Lung microvascular endothelial cell (primary cell): ENCODE results near the gene CAB39L. TPM values are rescaled to one million over a fixed set of nuclear protein-coding genes. Genes with fewer than 3 reads are reported as not detected.

ENCODE experiments used
- DNase-seq, 2 donors: peaks; one replicate each; pipeline versions ENCODE4 v3.0.0 to v3.0.0-alpha.2; 2010; ENCODE audit warnings: low read depth in 2 of 2
- total RNA-seq: library from RNA; depleted of rRNA; stranded (reverse); fragments of >200 nt; gene quantifications from 2 replicates; pipeline ENCODE4 v1.2.1, GENCODE V29; 2014

CAB39L gene
- total RNA-seq, 1 donor from 2014 or later: 6.2 TPM

DNA sequence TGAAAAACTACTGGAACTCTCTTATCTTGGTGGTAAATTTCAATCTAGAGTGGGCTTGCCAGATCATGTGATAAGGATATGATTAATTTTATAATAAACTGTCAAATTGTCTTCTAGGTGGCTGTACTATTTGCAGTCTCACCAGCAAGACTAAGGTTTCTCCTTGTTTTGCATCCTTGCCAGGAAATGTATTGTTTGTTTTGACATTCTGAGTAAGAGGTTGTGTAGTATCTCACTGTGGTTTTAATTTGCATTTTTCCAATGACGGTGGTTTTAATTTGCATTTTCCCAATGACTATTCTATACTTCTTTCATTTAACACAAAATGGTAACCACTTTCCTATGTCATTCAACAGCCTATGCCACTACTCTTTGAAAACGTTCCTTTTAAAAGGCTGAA is 2.0 kb downstream of the CAB39L start:
- peak in 1 of 2 donors; percentile 76 for DNase-seq

DNA sequence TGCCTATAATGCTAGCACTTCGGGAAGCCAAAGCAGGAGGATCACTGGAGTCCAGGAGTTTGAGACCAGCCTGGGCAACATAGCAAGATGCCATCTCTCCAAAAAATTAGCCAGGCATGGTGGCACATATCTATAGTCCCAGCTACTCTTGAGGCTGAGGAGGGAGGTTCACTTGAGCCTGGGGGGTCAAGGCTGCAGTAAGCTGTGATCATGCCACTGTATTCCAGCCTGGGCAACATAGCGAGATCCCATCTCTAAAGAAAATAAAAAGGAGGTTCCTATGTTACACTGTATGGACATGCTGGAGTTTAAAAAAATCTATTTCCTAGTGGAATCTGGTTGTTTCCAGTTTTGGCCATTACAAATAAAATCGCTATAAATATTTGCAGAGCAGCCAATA is 2.6 kb downstream of the CAB39L start:
- no peak for DNase-seq

DNA sequence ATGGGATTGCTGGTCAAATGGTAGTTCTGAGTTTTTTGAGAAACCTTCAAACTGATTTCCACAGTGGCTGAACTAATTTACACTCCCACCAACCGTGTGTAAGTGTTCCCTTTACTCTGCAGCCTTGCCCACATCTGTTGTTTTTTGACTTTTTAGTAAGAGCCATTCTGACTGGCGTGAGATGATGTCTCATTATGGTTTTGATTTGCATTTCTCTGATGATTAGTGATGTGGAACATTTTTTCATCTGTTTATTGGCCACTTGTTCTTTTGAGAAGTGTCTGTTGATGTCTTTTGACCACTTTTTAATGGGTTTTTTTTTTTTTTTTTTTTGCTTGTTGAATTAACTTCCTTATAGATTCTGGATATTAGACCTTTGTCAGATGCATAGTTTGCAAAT is 4.3 kb downstream of the CAB39L start:
- no peak for DNase-seq

DNA sequence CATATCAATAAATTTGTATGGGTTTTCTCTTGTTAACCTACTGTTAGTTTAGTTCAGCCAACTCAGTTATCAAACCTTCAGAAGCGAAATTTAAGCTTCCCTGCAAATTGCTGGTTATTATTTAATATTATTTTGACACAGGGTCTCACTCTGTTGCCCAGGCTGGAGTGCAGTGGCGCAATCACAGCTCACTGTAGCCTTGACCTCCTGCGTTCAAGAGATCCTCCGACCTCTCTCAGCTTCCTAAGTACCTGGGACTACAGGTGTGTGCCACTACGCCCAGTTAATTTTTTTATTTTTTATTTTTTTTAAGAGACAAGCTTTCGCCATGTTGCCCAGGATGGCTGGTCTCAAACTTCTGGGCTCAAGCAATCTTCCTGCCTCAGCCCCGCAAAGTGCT is 6.2 kb downstream of the CAB39L start:
- no peak for DNase-seq

DNA sequence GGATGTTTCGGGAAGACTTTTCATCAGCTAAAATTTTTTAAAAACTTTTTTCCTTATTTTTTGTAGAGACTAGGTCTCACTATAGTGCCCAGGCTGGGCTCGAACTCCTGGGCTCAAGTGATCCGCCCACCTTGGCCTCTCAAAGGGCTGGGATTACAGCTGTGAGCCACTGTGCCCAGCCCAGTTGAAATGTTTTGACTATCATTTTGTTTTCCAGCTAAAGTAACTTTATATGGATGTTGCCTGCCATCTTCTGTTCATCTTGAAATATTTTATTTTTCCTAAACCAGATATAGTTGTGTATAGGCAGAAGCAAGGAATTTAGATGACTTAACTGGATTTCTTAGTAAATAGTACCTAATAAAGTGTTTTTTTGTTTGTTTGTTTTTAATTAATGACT is 7.0 kb downstream of the CAB39L start:
- DNase-seq: peak; percentile 35 to 50

DNA sequence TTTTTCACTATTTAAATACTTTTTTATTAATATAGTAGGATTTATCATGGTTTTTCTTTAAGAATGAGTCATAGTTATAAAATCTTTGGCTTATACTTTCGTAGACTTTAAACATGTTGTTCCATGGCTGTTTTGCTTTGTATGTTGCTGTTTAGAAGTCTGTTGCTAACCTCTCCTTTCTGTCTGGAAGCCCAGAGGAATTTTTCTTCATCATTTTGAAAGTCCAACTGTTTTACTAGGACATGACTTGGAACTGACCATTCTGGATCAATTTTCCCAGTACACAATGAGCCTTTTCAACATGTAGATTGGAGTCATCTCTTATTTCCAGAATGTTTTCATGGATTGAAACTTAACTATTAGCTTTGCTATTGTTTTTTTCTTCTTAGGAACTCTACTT is 7.9 kb downstream of the CAB39L start:
- DNase-seq: no peak

DNA sequence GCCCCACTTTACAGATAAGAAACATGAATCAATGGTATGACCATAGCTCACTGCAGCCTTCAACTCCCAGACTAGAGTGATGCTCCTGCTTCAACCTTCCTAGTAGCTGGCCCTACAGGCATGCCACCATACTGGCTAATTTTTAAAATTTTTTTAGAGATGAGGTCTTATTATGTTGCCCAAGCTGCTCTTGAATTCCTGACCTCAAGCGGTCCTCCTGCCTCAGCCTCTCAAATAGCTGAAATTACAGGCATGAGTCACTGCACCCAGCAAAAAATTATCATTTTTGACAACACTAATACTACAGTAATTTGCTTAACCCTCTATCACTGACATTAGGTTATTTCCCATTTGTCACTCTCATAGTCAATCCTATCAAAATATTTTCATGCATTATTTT is 14.7 kb downstream of the CAB39L start:
- no peak for DNase-seq

DNA sequence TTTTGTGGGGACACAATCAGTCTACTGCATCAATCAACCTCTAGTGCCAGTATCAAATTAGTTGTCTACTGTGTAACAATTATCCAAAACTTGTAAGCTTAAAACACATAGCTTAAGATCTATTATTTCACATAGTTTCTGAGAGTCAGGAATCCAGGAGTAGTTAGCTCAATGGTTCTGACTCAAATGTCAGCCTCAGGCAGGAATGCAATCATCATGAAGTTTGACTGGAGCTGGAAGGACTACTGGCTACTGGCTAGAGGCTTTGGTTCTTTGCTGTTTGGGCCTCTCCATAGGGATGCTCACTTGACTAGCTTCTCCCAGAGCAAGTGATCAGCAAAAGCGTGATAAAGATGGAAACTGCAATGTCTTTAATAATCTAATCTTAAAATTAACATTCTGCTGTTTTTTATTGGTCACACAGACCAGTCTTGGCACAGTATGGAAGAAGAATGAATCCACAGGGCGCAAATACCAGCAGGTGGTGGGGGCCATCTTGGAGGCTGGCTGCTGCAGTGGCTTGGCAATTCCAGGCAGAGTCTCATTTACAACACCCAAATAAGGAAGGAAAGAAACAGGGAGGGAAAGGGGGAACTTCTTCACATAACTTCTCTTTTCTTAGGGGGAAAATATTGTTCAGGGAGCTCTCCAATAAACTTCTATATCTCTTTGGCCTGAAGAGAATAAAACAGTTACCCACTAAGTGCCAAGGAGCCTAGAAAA is 15.7 kb downstream of the CAB39L start:
- DNase-seq: no peak

DNA sequence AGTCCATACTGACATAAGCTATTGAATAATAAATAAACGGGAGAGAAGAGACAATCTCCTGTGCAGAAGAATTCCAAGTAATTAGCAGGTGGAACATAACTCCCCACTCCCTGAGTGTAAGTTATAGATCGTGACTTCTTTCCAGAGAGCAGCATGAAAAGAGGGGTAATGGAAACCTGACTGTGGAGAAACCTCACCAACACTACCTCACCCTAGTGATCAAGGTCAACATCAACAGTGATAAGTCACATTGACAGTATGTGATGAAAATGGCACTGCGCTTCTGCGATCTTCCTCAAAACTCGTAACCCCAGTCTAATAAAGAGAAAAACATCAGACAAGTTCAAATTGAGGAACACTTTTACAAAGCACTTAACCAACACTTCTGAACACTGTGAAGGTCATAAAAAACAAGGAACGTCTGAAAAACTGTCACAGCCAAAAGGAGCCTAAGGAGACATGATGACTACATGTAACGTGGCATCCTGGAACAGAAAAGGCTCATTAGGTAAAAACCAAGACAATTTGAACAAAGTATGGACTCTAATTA is 19.8 kb downstream of the CAB39L start:
- DNase-seq: no peak

DNA sequence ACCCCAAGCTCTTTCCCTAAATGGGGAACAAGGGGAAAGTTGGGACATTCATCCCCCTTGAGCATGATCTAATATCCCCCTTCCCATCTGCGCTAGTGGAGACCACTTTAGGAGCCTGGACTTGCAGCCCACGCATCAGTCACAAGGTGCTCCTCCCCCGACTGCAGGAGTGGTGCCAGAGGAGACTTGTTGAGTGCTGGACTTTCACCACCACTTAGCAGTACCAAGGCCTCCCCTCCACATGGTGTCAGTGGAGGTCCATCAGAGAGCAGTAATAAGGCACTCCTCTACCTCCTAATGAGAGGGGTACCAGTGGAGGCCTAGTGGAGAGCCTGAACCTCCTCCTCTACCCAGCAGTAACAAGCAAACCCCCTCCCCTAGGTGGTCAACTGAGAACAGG is 22.5 kb downstream of the CAB39L start:
- DNase-seq: peak; percentile 1 to 24

DNA sequence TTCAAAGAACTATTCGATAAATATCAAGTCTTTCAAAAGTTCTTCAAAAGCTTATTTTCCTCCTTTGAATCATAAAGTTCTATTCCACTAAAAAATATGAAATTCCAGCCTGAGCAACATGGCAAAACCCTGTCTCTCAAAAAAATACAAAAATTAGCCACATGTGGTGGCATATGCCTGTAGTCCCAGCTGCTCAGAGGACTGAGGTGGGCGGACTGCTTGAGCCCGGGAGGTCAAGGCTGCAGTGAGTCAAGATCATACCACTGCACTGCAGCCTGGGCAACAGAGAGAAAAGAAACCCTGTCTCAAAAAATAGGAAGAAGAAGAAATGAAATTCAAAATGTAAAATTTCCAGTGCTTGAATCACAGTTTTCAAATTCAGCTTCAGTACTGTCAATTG is 24.6 kb downstream of the CAB39L start:
- no peak for DNase-seq

DNA sequence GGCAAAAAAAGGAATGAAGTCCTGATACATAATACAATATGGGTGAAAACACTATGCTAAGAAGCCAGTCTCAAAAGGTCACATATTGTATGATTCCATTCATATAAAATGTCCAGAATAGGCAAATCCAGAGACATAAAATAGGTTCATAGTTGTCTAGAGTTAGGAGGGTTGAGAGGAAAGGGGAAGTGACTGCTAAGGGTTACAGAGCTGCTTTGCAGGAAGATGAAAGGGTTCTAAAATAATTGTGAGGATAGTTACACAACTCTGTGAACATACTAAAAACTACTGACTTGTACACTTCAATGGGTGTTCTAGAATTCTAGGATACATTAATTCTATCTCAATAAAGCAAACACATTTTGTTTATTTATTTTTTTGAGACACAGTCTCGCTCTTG is 25.7 kb downstream of the CAB39L start:
- DNase-seq: no peak

DNA sequence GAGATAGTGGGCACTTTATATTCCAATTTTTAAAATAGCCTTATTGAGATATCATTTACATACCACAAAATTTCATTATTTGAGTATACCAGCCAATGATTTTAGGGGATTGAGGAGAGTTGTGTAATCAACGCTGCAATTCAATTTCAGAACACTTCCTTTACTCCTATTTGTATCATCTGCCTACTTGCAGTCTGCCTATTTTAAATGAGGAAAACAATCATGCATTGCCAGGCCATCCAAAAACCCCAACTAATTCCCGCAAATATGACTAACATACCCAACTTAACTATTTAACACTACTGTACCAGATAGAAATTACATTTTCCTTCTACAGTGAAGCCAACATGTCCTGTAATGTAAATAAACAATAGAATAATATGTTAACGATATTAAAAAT is 26.7 kb downstream of the CAB39L start:
- DNase-seq: no peak

DNA sequence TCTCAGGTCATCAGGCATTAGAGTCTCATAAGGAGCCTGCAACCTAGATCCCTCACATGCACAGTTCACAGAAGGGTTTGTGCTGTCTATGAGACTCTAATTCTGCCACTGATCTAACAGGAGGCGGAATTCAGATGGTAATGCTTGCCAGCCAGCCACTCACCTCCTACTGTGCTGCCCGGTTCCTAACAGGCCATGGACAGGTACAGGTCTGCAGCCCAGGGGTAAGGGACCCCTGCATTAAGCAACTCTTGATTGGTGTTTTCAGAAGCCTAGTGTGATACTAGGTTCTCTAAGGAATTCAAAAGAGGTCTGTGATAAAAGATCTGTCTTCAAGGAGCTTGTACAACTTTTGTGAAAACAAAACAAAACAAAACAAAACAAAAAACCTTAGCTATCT is 31.1 kb downstream of the CAB39L start:
- DNase-seq: no peak

DNA sequence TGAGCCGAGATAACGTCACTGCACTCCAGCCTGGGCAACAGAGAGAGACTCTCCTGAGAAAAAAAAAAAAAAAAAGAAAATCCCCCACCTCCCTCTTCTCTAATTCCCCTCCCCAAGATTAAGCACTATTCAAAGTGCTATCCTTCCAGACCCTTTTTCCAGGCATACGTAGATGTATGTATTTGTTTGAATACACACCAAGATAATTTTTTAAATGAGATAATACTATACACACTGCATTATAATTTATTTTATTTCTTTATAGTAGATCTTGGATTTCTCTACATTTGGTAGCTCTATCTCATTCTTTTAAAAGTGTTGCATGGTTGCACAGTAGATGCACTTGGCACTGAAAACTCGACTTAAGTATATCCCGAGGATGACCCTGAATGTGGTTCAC is 32.5 kb downstream of the CAB39L start:
- DNase-seq: no peak

DNA sequence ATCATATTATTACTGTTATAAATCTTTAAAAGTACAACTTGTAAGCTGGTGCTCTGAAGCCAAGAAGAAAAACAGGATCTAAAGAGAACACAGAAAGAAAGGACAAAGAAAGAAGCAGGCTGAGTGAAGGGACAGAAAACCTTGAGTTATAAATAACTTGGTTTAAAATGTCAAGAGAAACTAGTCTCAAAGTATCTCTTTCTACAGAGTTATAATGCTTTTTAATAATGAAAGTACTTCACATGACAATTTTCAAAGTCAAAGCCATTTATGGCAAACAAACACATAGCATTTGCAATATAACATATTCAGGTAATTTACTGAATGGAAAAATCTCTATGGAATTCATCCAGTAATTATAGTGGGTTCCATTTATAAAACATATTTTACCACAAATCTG is 33.4 kb downstream of the CAB39L start:
- no peak for DNase-seq

DNA sequence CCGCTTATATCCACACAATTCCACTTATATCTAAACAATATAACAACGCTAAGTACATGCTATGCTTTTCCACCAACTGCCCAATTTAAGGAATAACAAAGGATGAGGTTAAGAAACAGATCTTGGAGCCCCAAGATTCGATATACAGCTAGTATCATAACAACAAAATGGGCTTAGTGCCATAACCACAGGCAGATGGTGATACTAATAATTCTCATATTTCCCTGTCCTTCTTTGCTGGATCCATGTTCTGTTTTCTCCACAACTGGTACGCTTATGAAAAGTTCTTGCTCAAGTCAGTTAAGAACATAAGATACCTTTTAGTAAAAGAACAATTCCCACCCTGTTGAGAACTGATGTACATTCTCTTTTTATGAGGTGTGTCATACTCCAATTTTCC is 33.9 kb downstream of the CAB39L start:
- no peak for DNase-seq

DNA sequence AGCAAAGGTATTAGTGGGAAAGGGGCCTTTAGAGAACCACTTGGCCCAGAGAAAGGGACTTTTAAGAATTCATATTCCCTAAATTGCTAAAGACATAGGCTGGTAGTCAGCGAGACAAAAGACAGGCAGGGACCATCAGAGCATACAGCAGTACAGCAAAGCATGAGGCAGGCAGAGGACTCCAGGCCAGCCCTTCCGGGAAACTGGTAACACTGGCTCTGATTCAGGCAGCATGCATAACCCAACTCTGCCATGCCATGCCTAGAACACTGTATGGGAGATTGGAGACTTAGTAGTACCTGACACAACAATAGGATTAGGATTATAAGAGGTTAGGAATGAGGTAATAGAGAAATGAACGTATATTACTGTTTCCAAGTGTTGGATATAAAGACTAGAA is 34.9 kb downstream of the CAB39L start:
- no peak for DNase-seq

DNA sequence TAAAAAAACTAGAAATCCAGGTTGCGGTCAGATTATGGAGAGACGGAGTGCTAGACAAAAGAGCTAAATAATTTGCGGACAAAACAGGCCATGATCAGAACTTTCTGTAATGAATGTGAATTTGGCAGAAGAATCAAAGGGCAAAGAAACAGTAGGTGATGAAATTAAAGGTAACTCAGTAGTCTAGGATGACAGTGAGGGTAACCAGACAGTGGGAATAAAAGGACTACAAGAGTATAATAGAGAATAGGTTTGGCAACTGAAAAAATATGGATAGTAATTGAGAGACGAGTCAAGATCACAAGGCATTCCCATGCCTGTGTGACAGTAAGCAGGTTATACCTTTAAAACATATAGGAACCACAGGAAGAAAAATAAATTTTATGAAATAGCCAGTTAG is 35.9 kb downstream of the CAB39L start:
- no peak for DNase-seq

DNA sequence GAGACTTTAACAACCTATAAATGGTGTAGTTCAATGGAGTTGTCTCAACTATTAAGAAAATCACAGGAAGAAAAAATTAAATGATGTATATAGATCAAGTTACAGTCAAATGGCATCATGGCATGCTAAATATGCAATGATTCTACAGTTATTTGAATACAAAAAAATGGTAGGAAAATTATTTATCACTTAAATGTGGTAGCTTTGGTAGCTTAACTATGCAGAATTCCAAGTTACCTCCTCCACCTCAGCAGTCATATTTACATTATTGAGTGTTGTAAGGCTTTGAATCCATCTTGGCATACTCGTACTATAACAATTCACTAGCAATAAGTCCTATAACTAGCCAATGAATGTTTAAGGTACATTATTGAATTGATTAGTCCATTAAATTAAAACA is 36.8 kb downstream of the CAB39L start:
- DNase-seq: no peak

DNA sequence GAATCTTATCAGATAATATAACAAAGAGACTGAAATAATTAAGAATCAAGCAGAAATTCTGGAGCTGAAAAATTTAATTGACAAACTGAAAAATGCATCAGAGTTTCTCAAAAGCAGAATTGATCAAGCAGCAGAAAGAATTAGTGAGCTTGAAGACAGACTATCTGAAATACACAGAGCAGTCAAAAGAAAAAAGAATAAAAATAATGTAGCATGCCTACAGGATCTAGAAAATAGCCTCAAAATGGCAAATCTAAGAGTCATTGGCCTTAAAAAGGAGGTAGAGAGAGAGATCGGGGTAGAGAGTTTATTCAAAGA is 39.2 kb downstream of the CAB39L start:
- no peak for DNase-seq

DNA sequence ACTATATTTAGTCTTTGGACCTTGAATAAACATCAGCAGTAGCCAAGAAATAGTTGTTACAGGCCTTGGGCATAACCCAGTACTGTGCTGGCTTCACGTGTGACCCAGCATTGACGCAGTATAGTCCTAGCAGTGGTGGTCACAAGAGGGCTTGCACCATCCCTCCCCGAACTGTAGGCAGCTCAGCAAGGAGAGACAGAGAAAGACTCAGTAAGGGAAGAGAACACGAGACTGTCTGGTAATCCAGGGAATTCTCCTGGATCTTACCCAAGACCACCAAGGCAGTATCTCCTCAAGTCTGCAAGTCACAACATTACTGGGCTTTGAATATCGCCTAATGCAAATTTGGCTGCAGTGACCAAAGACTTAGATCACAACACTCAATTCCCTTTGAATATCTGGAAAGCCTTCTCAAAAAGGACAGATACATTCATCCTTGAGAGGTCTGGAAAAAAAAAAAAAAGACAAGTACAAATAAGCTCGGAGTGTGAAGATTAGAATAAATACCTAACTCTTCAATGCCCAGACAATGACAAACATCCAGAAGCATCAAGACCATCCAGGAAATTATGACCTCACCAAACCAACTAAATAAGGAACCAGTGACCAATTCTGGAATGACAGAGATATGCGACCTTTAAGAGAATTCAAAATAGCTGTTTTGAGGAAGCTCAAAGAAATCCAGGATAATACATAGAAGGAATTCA is 39.7 kb downstream of the CAB39L start:
- DNase-seq: no peak
